HCT116 (cell line): Measurements from ENCODE around the gene ADCY2. TPM values are rescaled to one million over a fixed set of nuclear protein-coding genes. Genes with fewer than 3 reads are reported as not detected.

Experiments
- ATAC-seq: fragments of 200-7000 bp; cut with Tn5 transposase; 2 replicates; pipeline ENCODE4 v1.9.1; 2020; ENCODE audit warnings: mild to moderate bottlenecking, moderate library complexity
- BruUV-seq: library from RNA; stranded (reverse); fragments of 400-500 nt; replicated peaks from 2 replicates; lab custom pipeline; 2021; lab: Mats Ljungman, UMichigan
- CTCF ChIA-PET: fragments of 300-600 bp; sonication (Branson Sonifier 250); formaldehyde crosslinking; loops from one replicate; lab custom pipeline; 2021; ENCODE audit warnings: antibody characterized with exemption; lab: Charles Lee
- POLR2A ChIA-PET: fragments of 300-600, 350-600 bp; sonication (Branson Sonifier 250); formaldehyde crosslinking; loops from one replicate; lab custom pipeline; 2021; ENCODE audit warnings: antibody characterized with exemption; lab: Charles Lee
- RAD21 ChIA-PET, 2 experiments: fragments of 300-600 bp; sonication (Branson Sonifier 250); formaldehyde crosslinking; loops; one replicate each; lab custom pipeline; 2023; ENCODE audit warnings: low total read pairs in 2 of 2; ENCODE audit not compliant: uncharacterized antibody in 2 of 2, unreplicated experiment in 2 of 2, low non-redundant PET in 1 of 2; lab: Charles Lee
- DNase-seq: peaks from one replicate; pipeline ENCODE4 v3.0.0-alpha.2; 2010; ENCODE audit warnings: low read depth, low spot score
- H2AFZ ChIP-seq: fragments of 200-600 bp; shearing (Covaris generic), sonication (generic); 2 replicates; pipeline ENCODE4 v1.6.1; 2017; ENCODE audit warnings: low read depth, mixed run types, mixed read lengths, antibody characterized with exemption, low read length; ENCODE audit not compliant: poor library complexity, severe bottlenecking
- H3K27ac ChIP-seq: 2 replicates; pipeline ENCODE4 v1.5.1; 2012; ENCODE audit warnings: low read depth, low read length
- H3K27me3 ChIP-seq: fragments of 200-600 bp; sonication (generic); 2 replicates; pipeline ENCODE4 v1.6.1; 2016; ENCODE audit warnings: mixed run types, low read length, mixed read lengths; ENCODE audit not compliant: insufficient read depth
- H3K36me3 ChIP-seq, 2 experiments: fragments of 200-500 bp in 1 of 2; fragments of 200-600 bp in 1 of 2; sonication (Bioruptor generic) in 1 of 2; sonication (generic) in 1 of 2; 2 replicates each; pipeline versions ENCODE4 v1.5.1 to v1.6.1; 2014 to 2016; ENCODE audit warnings: low read length in 2 of 2, inconsistent platforms in 1 of 2, mixed read lengths in 1 of 2, mixed run types in 1 of 2; ENCODE audit not compliant: insufficient read depth in 2 of 2, control insufficient read depth in 1 of 2
- H3K4me1 ChIP-seq, 2 experiments: fragments of 200-600 bp in 1 of 2; sonication (generic) in 1 of 2; 2 replicates each; pipeline versions ENCODE4 v1.5.1 to v1.6.1; 2012 to 2017; ENCODE audit warnings: low read length in 2 of 2, inconsistent platforms in 1 of 2, mild to moderate bottlenecking in 1 of 2, mixed read lengths in 1 of 2, mixed run types in 1 of 2, moderate library complexity in 1 of 2; ENCODE audit not compliant: insufficient read depth in 2 of 2, control insufficient read depth in 1 of 2
- H3K4me2 ChIP-seq: fragments of 200-600 bp; sonication (generic); 2 replicates; pipeline ENCODE4 v1.6.1; 2017; ENCODE audit warnings: mixed run types, low read length, mixed read lengths
- H3K4me3 ChIP-seq, 2 experiments: fragments of 200-600 bp in 1 of 2; sonication (generic) in 1 of 2; replicated peaks in 1 of 2; 2 replicates each; pipeline ENCODE4 v1.5.1; 2011 to 2016; ENCODE audit warnings: low read length in 2 of 2, control low read depth in 1 of 2, low read depth in 1 of 2, mild to moderate bottlenecking in 1 of 2, mixed read lengths in 1 of 2, mixed run types in 1 of 2
- H3K79me2 ChIP-seq: fragments of 200-600 bp; sonication (generic); 2 replicates; pipeline ENCODE4 v1.6.1; 2017; ENCODE audit warnings: mild to moderate bottlenecking, mixed run types, low read length, moderate library complexity, mixed read lengths; ENCODE audit not compliant: insufficient read depth
- H3K9ac ChIP-seq: fragments of 200-600 bp; sonication (generic); 2 replicates; pipeline ENCODE4 v1.6.1; 2016; ENCODE audit warnings: low read length, mixed read lengths
- H3K9me2 ChIP-seq: fragments of 200-600 bp; sonication (generic), shearing (Covaris generic); 2 replicates; pipeline ENCODE4 v1.6.1; 2017; ENCODE audit warnings: mixed run types, mild to moderate bottlenecking, moderate library complexity; ENCODE audit not compliant: insufficient read depth
- H3K9me3 ChIP-seq, 2 experiments: fragments of 200-500 bp in 1 of 2; fragments of 200-600 bp in 1 of 2; sonication (Bioruptor generic) in 1 of 2; sonication (generic) in 1 of 2; 2 replicates each; pipeline ENCODE4 v1.6.1; 2014 to 2017; ENCODE audit warnings: low read length in 2 of 2, mixed read lengths in 2 of 2, inconsistent platforms in 1 of 2, low read depth in 1 of 2, mild to moderate bottlenecking in 1 of 2, mixed run types in 1 of 2, moderate library complexity in 1 of 2; ENCODE audit not compliant: control insufficient read depth in 1 of 2, insufficient read depth in 1 of 2
- H4K20me1 ChIP-seq: fragments of 200-600 bp; sonication (generic), shearing (Covaris generic); 2 replicates; pipeline ENCODE4 v1.6.1; 2017; ENCODE audit warnings: mixed run types, mild to moderate bottlenecking, moderate library complexity; ENCODE audit not compliant: insufficient read depth
- CEBPB ChIP-seq: IDR thresholded peaks from 2 replicates; pipeline ENCODE4 v1.6.1; 2012; ENCODE audit warnings: low read depth
- EGR1 ChIP-seq: IDR thresholded peaks from 2 replicates; pipeline ENCODE4 v1.6.1; 2012; ENCODE audit warnings: low read depth
- ELF1 ChIP-seq: IDR thresholded peaks from 2 replicates; pipeline ENCODE4 v1.6.1; 2012; ENCODE audit warnings: low read depth, borderline replicate concordance
- EZH2 ChIP-seq: fragments of 200-600 bp; sonication (generic); IDR thresholded peaks from 2 replicates; pipeline ENCODE4 v1.6.1; 2017; ENCODE audit warnings: antibody characterized with exemption, mixed run types
- EZH2phosphoT487 ChIP-seq: fragments of 200-600 bp; IDR thresholded peaks from 2 replicates; pipeline ENCODE4 v1.6.1; 2018; ENCODE audit warnings: antibody characterized with exemption, borderline replicate concordance
- FOSL1 ChIP-seq: IDR thresholded peaks from 2 replicates; pipeline ENCODE4 v1.6.1; 2012; ENCODE audit warnings: low read depth
- JUND ChIP-seq: IDR thresholded peaks from 2 replicates; pipeline ENCODE4 v1.6.1; 2012
- POLR2A ChIP-seq: IDR thresholded peaks from 2 replicates; pipeline ENCODE4 v1.7.0; 2011; ENCODE audit warnings: borderline replicate concordance; ENCODE audit not compliant: insufficient read depth, insufficient read length; ENCODE audit errors: extremely low read depth
- POLR2AphosphoS5 ChIP-seq: IDR thresholded peaks from 2 replicates; pipeline ENCODE4 v1.6.1; 2011; ENCODE audit warnings: mild to moderate bottlenecking, low read depth, low read length, moderate library complexity
- RAD21 ChIP-seq: IDR thresholded peaks from 2 replicates; pipeline ENCODE4 v1.6.1; 2012; ENCODE audit warnings: low read depth, mild to moderate bottlenecking
- REST ChIP-seq: IDR thresholded peaks from 2 replicates; pipeline ENCODE4 v1.6.1; 2012; ENCODE audit warnings: low read depth
- SIN3A ChIP-seq: IDR thresholded peaks from 2 replicates; pipeline ENCODE4 v1.6.1; 2012; ENCODE audit warnings: low read depth
- SP1 ChIP-seq: IDR thresholded peaks from 2 replicates; pipeline ENCODE4 v1.6.1; 2012; ENCODE audit warnings: low read depth
- SRF ChIP-seq: IDR thresholded peaks from 2 replicates; pipeline ENCODE4 v1.6.1; 2012; ENCODE audit warnings: low read depth
- TCF7L2 ChIP-seq: IDR thresholded peaks from 2 replicates; pipeline ENCODE4 v1.7.0; 2011; ENCODE audit warnings: borderline replicate concordance, inconsistent platforms; ENCODE audit not compliant: insufficient read depth, insufficient read length; ENCODE audit errors: extremely low read depth
- YY1 ChIP-seq: IDR thresholded peaks from 2 replicates; pipeline ENCODE4 v1.6.1; 2011; ENCODE audit warnings: low read length, low read depth, moderate library complexity, mild to moderate bottlenecking; ENCODE audit not compliant: insufficient replicate concordance; ENCODE audit errors: extremely low read depth
- ZFX ChIP-seq: fragments of 450-650 bp; IDR thresholded peaks from 2 replicates; pipeline ENCODE4 v1.6.1; 2017
- ZNF274 ChIP-seq: fragments of 200-500 bp; sonication (Bioruptor generic); IDR thresholded peaks from 2 replicates; pipeline ENCODE4 v1.6.1; 2014; ENCODE audit warnings: mild to moderate bottlenecking, low read depth, low read length, inconsistent platforms
- intact Hi-C: fragments of 100-400 bp; cut with micrococcal nuclease; formaldehyde crosslinking; loops from 2 replicates; pipeline ENCODE4 v1.10.0; 2022
- total RNA-seq: library from RNA; stranded (reverse); gene quantifications from one replicate; pipeline ENCODE4 v1.2.1, GENCODE V29; 2021; ENCODE audit not compliant: unreplicated experiment
- TF ChIP-seq, protein P1 (sequence below): IDR thresholded peaks from 2 replicates; pipeline ENCODE4 v1.6.1; 2012

ADCY2 gene
- total RNA-seq, 1 experiment from 2014 or later: 0.15 TPM

GRCh38 chr5:7529880-7530279, 133.9 kb downstream of the ADCY2 start:
- TF ChIP-seq EZH2phosphoT487 (no peak), ZNF274 (no peak), EGR1 (no peak), EZH2 (no peak), FOSL1 (no peak), TCF7L2 (no peak), RAD21 (no peak), SIN3A (no peak), JUND (no peak), ZFX (no peak), CEBPB (no peak), POLR2A (no peak), ELF1 (no peak), SRF (no peak), YY1 (no peak), SP1 (no peak), REST (no peak), POLR2AphosphoS5 (no peak)
- TF ChIP-seq, protein P1, sequence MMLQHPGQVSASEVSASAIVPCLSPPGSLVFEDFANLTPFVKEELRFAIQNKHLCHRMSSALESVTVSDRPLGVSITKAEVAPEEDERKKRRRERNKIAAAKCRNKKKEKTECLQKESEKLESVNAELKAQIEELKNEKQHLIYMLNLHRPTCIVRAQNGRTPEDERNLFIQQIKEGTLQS: no peak
- TF ChIP-seq, all 23 proteins: peak for 0
- Histone ChIP-seq H4K20me1 (no peaks in the 10 kb centered on the region), H3K9ac (no peak overlapping the region), H3K79me2 (no peaks in the 10 kb centered on the region), H3K4me1 (no peaks in the 10 kb centered on the region), H2AFZ (no peak overlapping the region), H3K27me3 (no peaks in the 10 kb centered on the region), H3K9me3 (peaks cover 3 to 26% of the 10 kb centered on the region in 2 experiments; a peak in 2 of 4 replicates), H3K4me2 (no peak overlapping the region), H3K27ac (no peak overlapping the region), H3K4me3 (no peak overlapping the region), H3K9me2 (no peaks in the 10 kb centered on the region), H3K36me3 (no peaks in the 10 kb centered on the region)
- ATAC-seq (no peak), DNase-seq (no peak)
- ChIA-PET RAD21 (no interaction called here), POLR2A (no interaction called here), CTCF (no interaction called here)
- BruUV-seq: no TSS peak
- intact Hi-C loops: no loop called here
